DND-41 (cell line): Measurements from ENCODE around the gene BMP5.

Source experiments
- CTCF ChIP-seq: IDR thresholded peaks from 2 replicates; pipeline ENCODE4 v1.5.1; 2012; ENCODE audit warnings: borderline replicate concordance, low read length, moderate library complexity, mild to moderate bottlenecking; ENCODE audit not compliant: poor library complexity, severe bottlenecking; ENCODE audit errors: extremely low read depth
- EZH2 ChIP-seq: IDR thresholded peaks from 3 replicates; pipeline ENCODE4 v1.6.1; 2012; ENCODE audit warnings: borderline replicate concordance, low read depth, mild to moderate bottlenecking, moderate library complexity, low read length, inconsistent platforms; ENCODE audit not compliant: severe bottlenecking

- TF ChIP-seq CTCF: no peak
- no peak for TF ChIP-seq EZH2
Observed at GRCh38 chr6:55877283-55877682, 1.9 kb upstream of the BMP5 start.
